Measurements from ENCODE around the gene KDM4D.
"Not testable (repeated sequence)": the region's sequence is repeated elsewhere in the genome, so short reads cannot be mapped to it uniquely, and the experiment has no call there.

KDM4D gene

GRCh38 chr11:95028357-95028756, 54.8 kb downstream of the KDM4D start:
- Histone ChIP-seq H3K4me1 (ENCODE audit: low read length) (no peaks in the 10 kb centered on the region), H3K4me2 (ENCODE audit: low read length) (no peak overlapping the region), H3K27ac (ENCODE audit: low read length) (no peak overlapping the region), H3K9ac (ENCODE audit: low read length) (no peak overlapping the region), H3K4me3 (ENCODE audit: low read length) (no peak overlapping the region), H3K9me3 (ENCODE audit: insufficient read depth, low read length) (no peaks in the 10 kb centered on the region), H3K36me3 (replicated peaks; ENCODE audit: low read depth, low read length) (no peaks in the 10 kb centered on the region), H2AFZ (ENCODE audit: low read depth, low read length) (no peak overlapping the region), H3K27me3 (ENCODE audit: low read depth, low read length) (no peaks in the 10 kb centered on the region), H3K79me2 (ENCODE audit: low read length) (no peaks in the 10 kb centered on the region), H4K20me1 (ENCODE audit: insufficient read depth, low read length) (no peaks in the 10 kb centered on the region)
- no peak for TF ChIP-seq EZH2phosphoT487 (IDR thresholded peaks at IDR 0.05; ENCODE audit: low read depth)
- TF ChIP-seq CTCF (IDR thresholded peaks at IDR 0.05; ENCODE audit: low read depth, low read length): no peak

- no peak overlapping the region for H3K27ac ChIP-seq (ENCODE audit: low read length)
- H3K27me3 ChIP-seq (ENCODE audit: low read depth, low read length): no peaks in the 10 kb centered on the region
- no peak overlapping the region for H3K9ac ChIP-seq (ENCODE audit: low read length)
- H2AFZ ChIP-seq (ENCODE audit: low read depth, low read length): no peak overlapping the region
- TF ChIP-seq CTCF (IDR thresholded peaks at IDR 0.05; ENCODE audit: low read depth, low read length) (no peak), EZH2phosphoT487 (IDR thresholded peaks at IDR 0.05; ENCODE audit: low read depth) (no peak)
- H3K4me3 ChIP-seq (ENCODE audit: low read length): no peak overlapping the region
- H3K79me2 ChIP-seq (ENCODE audit: low read length): no peaks in the 10 kb centered on the region
- no peaks in the 10 kb centered on the region for H4K20me1 ChIP-seq (ENCODE audit: insufficient read depth, low read length)
- no peaks in the 10 kb centered on the region for H3K4me1 ChIP-seq (ENCODE audit: low read length)
- H3K9me3 ChIP-seq (ENCODE audit: insufficient read depth, low read length): no peaks in the 10 kb centered on the region
- no peaks in the 10 kb centered on the region for H3K36me3 ChIP-seq (replicated peaks; ENCODE audit: low read depth, low read length)
- H3K4me2 ChIP-seq (ENCODE audit: low read length): no peak overlapping the region
Measured at GRCh38 chr11:95033051-95033450, 59.5 kb downstream of the KDM4D start.

- Histone ChIP-seq H3K36me3 (replicated peaks; ENCODE audit: low read depth, low read length) (no peaks in the 10 kb centered on the region), H3K9me3 (ENCODE audit: insufficient read depth, low read length) (no peaks in the 10 kb centered on the region)
Measured at GRCh38 chr11:95035316-95035715, 61.8 kb downstream of the KDM4D start.

GRCh38 chr11:95037356-95038035, 64.0 kb downstream of the KDM4D start:
- not testable (repeated sequence) for H3K36me3 ChIP-seq (replicated peaks; ENCODE audit: low read depth, low read length); H3K27me3 ChIP-seq (ENCODE audit: low read depth, low read length); H2AFZ ChIP-seq (ENCODE audit: low read depth, low read length); H3K27ac ChIP-seq (ENCODE audit: low read length); H3K9me3 ChIP-seq (ENCODE audit: insufficient read depth, low read length); H3K4me2 ChIP-seq (ENCODE audit: low read length); H3K79me2 ChIP-seq (ENCODE audit: low read length); H3K4me3 ChIP-seq (ENCODE audit: low read length); H3K4me1 ChIP-seq (ENCODE audit: low read length); H3K9ac ChIP-seq (ENCODE audit: low read length); H4K20me1 ChIP-seq (ENCODE audit: insufficient read depth, low read length)

More at GRCh38 chr11:95035316-95035715, 61.8 kb downstream of the KDM4D start:
- Histone ChIP-seq H3K79me2 (ENCODE audit: low read length) (no peaks in the 10 kb centered on the region), H2AFZ (ENCODE audit: low read depth, low read length) (no peak overlapping the region), H3K4me3 (ENCODE audit: low read length) (no peak overlapping the region), H3K4me1 (ENCODE audit: low read length) (no peaks in the 10 kb centered on the region), H3K27me3 (ENCODE audit: low read depth, low read length) (no peaks in the 10 kb centered on the region), H3K9ac (ENCODE audit: low read length) (no peak overlapping the region), H3K4me2 (ENCODE audit: low read length) (no peak overlapping the region), H3K27ac (ENCODE audit: low read length) (no peak overlapping the region), H4K20me1 (ENCODE audit: insufficient read depth, low read length) (no peaks in the 10 kb centered on the region)
- TF ChIP-seq CTCF (IDR thresholded peaks at IDR 0.05; ENCODE audit: low read depth, low read length) (no peak), EZH2phosphoT487 (IDR thresholded peaks at IDR 0.05; ENCODE audit: low read depth) (no peak)
